Endothelial cell (in vitro differentiated cells): ENCODE results near the gene ZFYVE27. TPM values are rescaled to one million over a fixed set of nuclear protein-coding genes. Genes with fewer than 3 reads are reported as not detected.

Source experiments
- DNase-seq: peaks from one replicate; pipeline ENCODE4 v3.0.0; 2021; ENCODE audit warnings: low spot score
- H3K27ac Mint-ChIP-seq: one replicate; pipeline ENCODE4 v1.8.0; 2021; ENCODE audit warnings: mixed read lengths, inconsistent platforms; ENCODE audit not compliant: unreplicated experiment
- H3K27me3 Mint-ChIP-seq: one replicate; pipeline ENCODE4 v1.8.0; 2021; ENCODE audit warnings: mild to moderate bottlenecking, moderate library complexity, mixed read lengths, inconsistent platforms; ENCODE audit not compliant: unreplicated experiment
- H3K36me3 Mint-ChIP-seq: one replicate; pipeline ENCODE4 v1.8.0; 2021; ENCODE audit warnings: mild to moderate bottlenecking, low read depth, mixed read lengths, inconsistent platforms; ENCODE audit not compliant: unreplicated experiment
- H3K4me1 Mint-ChIP-seq: one replicate; pipeline ENCODE4 v1.8.0; 2021; ENCODE audit warnings: mild to moderate bottlenecking, mixed read lengths, inconsistent platforms; ENCODE audit not compliant: unreplicated experiment
- H3K4me3 Mint-ChIP-seq: one replicate; pipeline ENCODE4 v1.8.0; 2021; ENCODE audit warnings: mild to moderate bottlenecking, mixed read lengths, inconsistent platforms; ENCODE audit not compliant: unreplicated experiment
- H3K9me3 Mint-ChIP-seq: one replicate; pipeline ENCODE4 v1.8.0; 2021; ENCODE audit warnings: mixed read lengths, inconsistent platforms; ENCODE audit not compliant: unreplicated experiment
- CTCF ChIP-seq: fragments of 200-600 bp; sonication (generic); IDR thresholded peaks from one replicate; pipeline ENCODE4 v1.5.0; 2021; ENCODE audit warnings: antibody characterized with exemption; ENCODE audit not compliant: unreplicated experiment
- total RNA-seq: library from RNA; stranded (reverse); fragmentation: NEBNext Ultra II Directional; extraction: Animal tissue kit (Norgen Biotek cat#: 25700); gene quantifications from one replicate; pipeline ENCODE4 v1.2.1, GENCODE V29; 2021; ENCODE audit not compliant: unreplicated experiment

The ZFYVE27 gene
- total RNA-seq, 1 donor from 2014 or later, result 19.2 TPM

GRCh38 chr10:97717627-97718026 is 19.3 kb upstream of the ZFYVE27 start:
- Mint-ChIP-seq H3K4me1 (peaks cover 32% of the 10 kb centered on the region), H3K9me3 (no peaks in the 10 kb centered on the region), H3K4me3 (no peak overlapping the region), H3K27me3 (peaks cover 12% of the 10 kb centered on the region), H3K36me3 (peaks cover 15% of the 10 kb centered on the region), H3K27ac (no peak overlapping the region)
- no peak for DNase-seq
- TF ChIP-seq CTCF, result no peak

DNA sequence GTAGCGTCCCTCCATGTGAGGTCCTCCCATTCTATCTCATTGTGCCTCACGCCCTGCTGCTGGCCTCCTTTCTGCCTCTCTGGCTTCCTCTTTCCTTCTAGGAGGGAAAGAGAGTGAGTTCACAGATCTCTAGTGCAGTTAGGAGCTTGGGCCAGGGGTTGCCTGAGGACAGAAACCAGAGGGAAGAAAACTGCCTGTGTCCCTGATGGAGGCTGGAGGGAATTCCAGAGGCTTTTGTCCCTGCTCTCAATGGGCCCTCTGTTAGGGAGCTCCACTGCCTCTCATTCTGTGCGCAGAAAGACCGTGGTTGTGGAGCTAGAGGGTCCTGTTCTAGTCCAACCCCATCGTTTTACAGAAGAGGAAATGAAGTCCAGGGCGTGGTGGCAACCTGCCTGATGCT is 18.8 kb upstream of the ZFYVE27 start:
- DNase-seq, result no peak
- H3K27ac Mint-ChIP-seq, result no peak overlapping the region
- H3K4me3 Mint-ChIP-seq, result no peak overlapping the region
- peaks cover 8% of the 10 kb centered on the region for H3K27me3 Mint-ChIP-seq
- H3K36me3 Mint-ChIP-seq, result peaks cover 15% of the 10 kb centered on the region
- TF ChIP-seq CTCF, result no peak
- H3K4me1 Mint-ChIP-seq, result peaks cover 28% of the 10 kb centered on the region
- no peaks in the 10 kb centered on the region for H3K9me3 Mint-ChIP-seq

DNA sequence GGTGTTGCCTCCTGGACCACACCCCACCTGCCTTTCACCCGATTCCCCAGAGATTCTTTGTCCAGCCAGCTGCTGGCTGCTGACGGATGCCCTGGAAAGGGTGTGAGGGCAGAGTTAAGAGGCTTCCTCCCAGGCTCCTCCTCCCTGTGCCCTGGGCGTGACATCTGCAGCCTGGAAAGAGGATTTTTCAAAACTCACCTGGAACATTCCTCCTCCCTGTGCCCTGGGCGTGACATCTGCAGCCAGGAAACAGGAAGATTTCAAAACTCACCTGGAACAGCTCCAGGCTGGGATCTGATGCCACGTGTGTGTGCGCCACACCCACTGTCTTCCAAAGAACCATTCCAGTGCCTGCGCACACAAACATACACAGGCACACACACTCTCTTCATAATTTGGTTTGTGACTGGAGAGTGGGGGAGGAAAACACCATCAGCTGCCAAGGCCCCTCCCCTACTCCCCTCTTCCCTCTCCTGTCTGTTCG is 18.2 kb upstream of the ZFYVE27 start:
- peak overlapping the region; percentile 8 for H3K4me3 Mint-ChIP-seq
- TF ChIP-seq CTCF, result no peak
- H3K36me3 Mint-ChIP-seq, result peaks cover 15% of the 10 kb centered on the region
- no peaks in the 10 kb centered on the region for H3K9me3 Mint-ChIP-seq
- DNase-seq, result no peak
- H3K4me1 Mint-ChIP-seq, result peaks cover 28% of the 10 kb centered on the region
- H3K27ac Mint-ChIP-seq, result no peak overlapping the region
- peaks cover 7% of the 10 kb centered on the region for H3K27me3 Mint-ChIP-seq

DNA sequence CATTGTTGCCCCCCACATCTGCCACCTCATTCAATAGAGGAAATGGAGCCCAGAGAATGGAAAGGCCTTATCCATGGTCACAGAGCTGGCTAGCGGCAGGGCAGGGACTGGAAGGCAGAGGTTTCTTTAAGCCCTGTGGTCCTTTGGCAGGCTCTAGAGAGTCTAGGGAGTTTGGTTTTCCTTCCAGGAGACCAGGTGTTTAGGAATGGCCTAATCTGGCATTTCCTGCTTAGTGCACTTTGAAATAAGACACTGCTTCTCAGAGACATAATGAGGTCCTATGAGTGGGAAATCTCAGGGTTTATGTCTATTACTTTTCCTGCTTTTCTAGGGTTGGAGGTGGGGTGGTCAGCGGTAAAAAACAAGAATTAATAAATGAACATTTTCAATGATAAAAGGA is 17.3 kb upstream of the ZFYVE27 start:
- H3K4me1 Mint-ChIP-seq, result peaks cover 26% of the 10 kb centered on the region
- H3K36me3 Mint-ChIP-seq, result peaks cover 15% of the 10 kb centered on the region
- DNase-seq, result no peak
- no peak for TF ChIP-seq CTCF
- H3K27me3 Mint-ChIP-seq, result peaks cover 7% of the 10 kb centered on the region
- H3K4me3 Mint-ChIP-seq, result no peak overlapping the region
- no peak overlapping the region for H3K27ac Mint-ChIP-seq
- no peaks in the 10 kb centered on the region for H3K9me3 Mint-ChIP-seq

- H3K27ac Mint-ChIP-seq, result no peak overlapping the region
These were observed 14.8 kb upstream of the ZFYVE27 start for GRCh38 chr10:97721871-97722780.

More at GRCh38 chr10:97721871-97722780, 14.8 kb upstream of the ZFYVE27 start:
- no peak for TF ChIP-seq CTCF
- no peaks in the 10 kb centered on the region for H3K9me3 Mint-ChIP-seq
- no peak overlapping the region for H3K4me3 Mint-ChIP-seq
- DNase-seq, result no peak
- H3K27me3 Mint-ChIP-seq, result peaks cover 2% of the 10 kb centered on the region
- H3K4me1 Mint-ChIP-seq, result peaks cover 14% of the 10 kb centered on the region
- H3K36me3 Mint-ChIP-seq, result peaks cover 8% of the 10 kb centered on the region
